ENCODE results near the gene OLFML3. TPM values are rescaled to one million over a fixed set of nuclear protein-coding genes. Genes with fewer than 3 reads are reported as not detected.
A peak's percentile ranks its signal among the peaks of the same experiment; 100 is the strongest.

OLFML3 gene
- total RNA-seq, 1 experiment from 2014 or later = 171 TPM

DNA sequence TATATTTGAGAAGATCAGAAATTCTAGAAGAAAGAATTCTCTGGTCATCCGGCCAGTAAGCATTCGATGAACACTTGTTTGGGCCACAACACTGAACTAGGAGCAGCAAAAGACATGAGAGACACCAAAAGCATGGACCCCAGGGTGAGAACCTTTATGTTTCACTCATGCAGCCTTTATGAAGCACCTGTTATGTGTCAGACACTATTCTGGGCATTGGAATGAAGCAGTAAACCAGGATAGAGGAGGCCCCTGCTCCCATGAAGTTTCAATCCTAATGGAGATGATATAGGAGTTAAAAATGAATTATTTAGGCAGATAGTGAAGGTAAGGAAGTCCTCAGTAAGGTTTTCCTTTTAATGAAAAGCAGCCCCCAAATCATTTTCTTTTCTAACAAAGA lies 43.6 kb downstream of the OLFML3 start:
- no peak overlapping the region for H2BK15ac ChIP-seq (ENCODE audit: low read depth, low read length)
- H3T11ph ChIP-seq (ENCODE audit: low read length) = no peak overlapping the region
- no peak overlapping the region for H4K5ac ChIP-seq (ENCODE audit: insufficient read length, low read depth, low read length)
- H3K4me1 Mint-ChIP-seq = peaks cover 36 to 38% of the 10 kb centered on the region in 2 experiments
- no peaks in the 10 kb centered on the region for H3K23me2 ChIP-seq (ENCODE audit: insufficient read length, low read depth, low read length, poor library complexity, severe bottlenecking)
- H3K9me3 Mint-ChIP-seq = peaks cover 13 to 14% of the 10 kb centered on the region in 2 experiments
- no peaks in the 10 kb centered on the region for H3K9me3 ChIP-seq (ENCODE audit: control insufficient read depth, low read depth, low read length)
- H3K23ac ChIP-seq (ENCODE audit: insufficient read length, low read depth, low read length) = no peak overlapping the region
- no peaks in the 10 kb centered on the region for H3K27me3 ChIP-seq (ENCODE audit: insufficient read depth, low read length)
- no peak overlapping the region for H3K56ac ChIP-seq (ENCODE audit: insufficient read length, low read depth, low read length)
- TF ChIP-seq, protein P1, sequence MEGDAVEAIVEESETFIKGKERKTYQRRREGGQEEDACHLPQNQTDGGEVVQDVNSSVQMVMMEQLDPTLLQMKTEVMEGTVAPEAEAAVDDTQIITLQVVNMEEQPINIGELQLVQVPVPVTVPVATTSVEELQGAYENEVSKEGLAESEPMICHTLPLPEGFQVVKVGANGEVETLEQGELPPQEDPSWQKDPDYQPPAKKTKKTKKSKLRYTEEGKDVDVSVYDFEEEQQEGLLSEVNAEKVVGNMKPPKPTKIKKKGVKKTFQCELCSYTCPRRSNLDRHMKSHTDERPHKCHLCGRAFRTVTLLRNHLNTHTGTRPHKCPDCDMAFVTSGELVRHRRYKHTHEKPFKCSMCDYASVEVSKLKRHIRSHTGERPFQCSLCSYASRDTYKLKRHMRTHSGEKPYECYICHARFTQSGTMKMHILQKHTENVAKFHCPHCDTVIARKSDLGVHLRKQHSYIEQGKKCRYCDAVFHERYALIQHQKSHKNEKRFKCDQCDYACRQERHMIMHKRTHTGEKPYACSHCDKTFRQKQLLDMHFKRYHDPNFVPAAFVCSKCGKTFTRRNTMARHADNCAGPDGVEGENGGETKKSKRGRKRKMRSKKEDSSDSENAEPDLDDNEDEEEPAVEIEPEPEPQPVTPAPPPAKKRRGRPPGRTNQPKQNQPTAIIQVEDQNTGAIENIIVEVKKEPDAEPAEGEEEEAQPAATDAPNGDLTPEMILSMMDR (conservative IDR thresholded peaks at IDR 0.05) = no peak
- no peak for DNase-seq
- no peak overlapping the region for H3K9ac ChIP-seq (ENCODE audit: extremely low read depth, insufficient read length, low read length)
- peak overlapping the region in 1 of 3 experiments; percentile 98; a peak in 3 of 7 replicates for H3K27ac Mint-ChIP-seq
- H3K27ac ChIP-seq (ENCODE audit: insufficient read length, low read depth, low read length) = no peak overlapping the region
- H3K4me3 Mint-ChIP-seq = no peak overlapping the region; a peak in 1 of 5 replicates
- H3K36me3 Mint-ChIP-seq (ENCODE audit: insufficient read depth in 1 of 3, low read depth in 3 of 3) = peaks cover 18 to 33% (median 22%) of the 10 kb centered on the region in 3 experiments
- H2AK5ac ChIP-seq (ENCODE audit: insufficient read length, low read length) = no peak overlapping the region
- no peak overlapping the region for H2BK12ac ChIP-seq (ENCODE audit: insufficient read length, low read depth, low read length)
- no peaks in the 10 kb centered on the region for H3K27me3 Mint-ChIP-seq (ENCODE audit: low read depth)
- H4K20me1 ChIP-seq (ENCODE audit: control insufficient read depth, insufficient read depth, insufficient read length) = no peaks in the 10 kb centered on the region
- H3K14ac ChIP-seq (ENCODE audit: insufficient read depth, low read length) = no peak overlapping the region
- H3K18ac ChIP-seq (ENCODE audit: insufficient read length, low read depth, low read length) = no peak overlapping the region
- no peak overlapping the region for H4K91ac ChIP-seq (ENCODE audit: insufficient read length, low read depth, low read length)
- H2BK20ac ChIP-seq (ENCODE audit: low read depth, low read length, poor library complexity, severe bottlenecking) = no peak overlapping the region
- H3K4ac ChIP-seq (ENCODE audit: low read depth, low read length) = no peak overlapping the region
- H3K4me2 ChIP-seq (ENCODE audit: insufficient read depth, insufficient read length, low read length) = no peak overlapping the region
- H3K79me1 ChIP-seq (ENCODE audit: insufficient read depth, low read depth, low read length, poor library complexity, severe bottlenecking) = no peaks in the 10 kb centered on the region
- H2BK120ac ChIP-seq (ENCODE audit: low read depth, low read length, poor library complexity, severe bottlenecking) = no peak overlapping the region
- no peak overlapping the region for H4K8ac ChIP-seq (replicated peaks; ENCODE audit: insufficient read length, low read depth, low read length)
- no peak overlapping the region for H2AFZ ChIP-seq (ENCODE audit: low read length)
- H2BK5ac ChIP-seq (ENCODE audit: insufficient read length, low read length) = no peak overlapping the region
- no CpG with 5 or more reads among the region's 2 CpGs for WGBS (ENCODE audit: extremely low coverage, insufficient read length, low lambda C conversion rate)
- H3K79me2 ChIP-seq (ENCODE audit: insufficient read depth, low read length) = no peaks in the 10 kb centered on the region
- peaks cover 12% of the 10 kb centered on the region; the same call in 1 of the 2 replicates for H3K4me1 ChIP-seq (ENCODE audit: insufficient read depth, low read length)

All from H9 (cell line).